Mesenchymal stem cell (in vitro differentiated cells and primary cell): Measurements from ENCODE around the gene NAT14.

ENCODE experiments used
- DNase-seq: peaks from one replicate; pipeline ENCODE4 v3.0.0-alpha.2; 2013
- H2AFZ ChIP-seq: one replicate; pipeline ENCODE4 v1.6.1; 2013; ENCODE audit warnings: low read depth, mild to moderate bottlenecking, control low read depth, inconsistent platforms, low read length, moderate library complexity
- H2AK5ac ChIP-seq: 2 replicates; pipeline ENCODE4 v1.6.1; 2013; ENCODE audit warnings: low read length, moderate library complexity, mild to moderate bottlenecking, inconsistent platforms; ENCODE audit not compliant: severe bottlenecking
- H2BK120ac ChIP-seq: one replicate; pipeline ENCODE4 v1.6.1; 2013; ENCODE audit warnings: low read depth, mild to moderate bottlenecking, inconsistent platforms, low read length, moderate library complexity
- H2BK12ac ChIP-seq, 2 experiments: one replicate each; pipeline ENCODE4 v1.6.1; 2013; ENCODE audit warnings: inconsistent platforms in 2 of 2, low read length in 2 of 2, mild to moderate bottlenecking in 2 of 2, moderate library complexity in 2 of 2, control low read depth in 1 of 2
- H2BK15ac ChIP-seq: one replicate; pipeline ENCODE4 v1.6.1; 2013; ENCODE audit warnings: mild to moderate bottlenecking, low read depth, inconsistent platforms; ENCODE audit not compliant: poor library complexity, severe bottlenecking
- H2BK5ac ChIP-seq: 2 replicates; pipeline ENCODE4 v1.6.1; 2013; ENCODE audit warnings: low read depth, mild to moderate bottlenecking, low read length, control low read depth, inconsistent platforms; ENCODE audit not compliant: poor library complexity, severe bottlenecking
- H3K14ac ChIP-seq, 2 experiments: one replicate each; pipeline ENCODE4 v1.6.1; 2013; ENCODE audit warnings: inconsistent platforms in 2 of 2, low read length in 2 of 2, control low read depth in 1 of 2, mild to moderate bottlenecking in 1 of 2, moderate library complexity in 1 of 2
- H3K18ac ChIP-seq, 2 experiments: one replicate each; pipeline ENCODE4 v1.6.1; 2013; ENCODE audit warnings: inconsistent platforms in 2 of 2, low read length in 2 of 2, control low read depth in 1 of 2, low read depth in 1 of 2, mild to moderate bottlenecking in 1 of 2
- H3K23ac ChIP-seq, 2 experiments: one replicate each; pipeline ENCODE4 v1.6.1; 2013; ENCODE audit warnings: inconsistent platforms in 2 of 2, low read length in 2 of 2, mild to moderate bottlenecking in 2 of 2, moderate library complexity in 2 of 2, control low read depth in 1 of 2
- H3K27ac ChIP-seq: 2 replicates; pipeline ENCODE4 v1.5.1; 2013; ENCODE audit warnings: mild to moderate bottlenecking, moderate library complexity, low read length, control low read depth, inconsistent platforms; ENCODE audit not compliant: poor library complexity, severe bottlenecking
- H3K27me3 ChIP-seq, 2 experiments: 2 replicates each; pipeline versions ENCODE4 v1.6.1 to v1.7.0; 2013; ENCODE audit warnings: low read length in 2 of 2, mild to moderate bottlenecking in 2 of 2, moderate library complexity in 2 of 2, control low read depth in 1 of 2, inconsistent platforms in 1 of 2; ENCODE audit not compliant: control insufficient read depth in 1 of 2, insufficient read depth in 1 of 2
- H3K36me3 ChIP-seq, 2 experiments: 2 replicates each; pipeline versions ENCODE4 v1.6.1 to v1.7.0; 2013; ENCODE audit warnings: low read length in 2 of 2, control low read depth in 1 of 2, inconsistent platforms in 1 of 2, low read depth in 1 of 2, mild to moderate bottlenecking in 1 of 2; ENCODE audit not compliant: insufficient read depth in 2 of 2, control insufficient read depth in 1 of 2
- H3K4ac ChIP-seq, 2 experiments: one replicate each; pipeline ENCODE4 v1.6.1; 2013; ENCODE audit warnings: inconsistent platforms in 2 of 2, low read length in 2 of 2, mild to moderate bottlenecking in 2 of 2, moderate library complexity in 2 of 2, control low read depth in 1 of 2, low read depth in 1 of 2
- H3K4me1 ChIP-seq: 2 replicates; pipeline ENCODE4 v1.6.1; 2013; ENCODE audit warnings: low read depth, low read length, control low read depth; ENCODE audit not compliant: control insufficient read depth, insufficient read depth
- H3K4me2 ChIP-seq: 2 replicates; pipeline ENCODE4 v1.6.1; 2013; ENCODE audit warnings: low read length, mild to moderate bottlenecking, inconsistent platforms; ENCODE audit not compliant: poor library complexity, severe bottlenecking
- H3K4me3 ChIP-seq, 2 experiments: 2 replicates each; pipeline versions ENCODE4 v1.5.1 to v1.7.0; 2013; ENCODE audit warnings: low read length in 2 of 2, mild to moderate bottlenecking in 2 of 2, control low read depth in 1 of 2, low read depth in 1 of 2; ENCODE audit not compliant: insufficient read depth in 1 of 2
- H3K79me1 ChIP-seq: replicated peaks from 2 replicates; pipeline ENCODE4 v1.6.1; 2013; ENCODE audit warnings: mild to moderate bottlenecking, control low read depth, low read length, inconsistent platforms; ENCODE audit not compliant: poor library complexity, severe bottlenecking
- H3K9ac ChIP-seq: 2 replicates; pipeline ENCODE4 v1.7.0; 2013; ENCODE audit warnings: mild to moderate bottlenecking, low read length, moderate library complexity
- H3K9me3 ChIP-seq: 2 replicates; pipeline ENCODE4 v1.7.0; 2013; ENCODE audit warnings: mild to moderate bottlenecking, low read length; ENCODE audit not compliant: control insufficient read depth
- H4K8ac ChIP-seq: one replicate; pipeline ENCODE4 v1.6.1; 2013; ENCODE audit warnings: inconsistent platforms, mild to moderate bottlenecking, low read length, moderate library complexity
- H4K91ac ChIP-seq: one replicate; pipeline ENCODE4 v1.6.1; 2013; ENCODE audit warnings: mild to moderate bottlenecking, low read length, inconsistent platforms
- WGBS: methylation state at CpG from one replicate; pipeline ENCODE4 v1.1.7; 2013; ENCODE audit warnings: mixed read lengths; 5-methylcytosine and 5-hydroxymethylcytosine counted together

Gene NAT14

DNA sequence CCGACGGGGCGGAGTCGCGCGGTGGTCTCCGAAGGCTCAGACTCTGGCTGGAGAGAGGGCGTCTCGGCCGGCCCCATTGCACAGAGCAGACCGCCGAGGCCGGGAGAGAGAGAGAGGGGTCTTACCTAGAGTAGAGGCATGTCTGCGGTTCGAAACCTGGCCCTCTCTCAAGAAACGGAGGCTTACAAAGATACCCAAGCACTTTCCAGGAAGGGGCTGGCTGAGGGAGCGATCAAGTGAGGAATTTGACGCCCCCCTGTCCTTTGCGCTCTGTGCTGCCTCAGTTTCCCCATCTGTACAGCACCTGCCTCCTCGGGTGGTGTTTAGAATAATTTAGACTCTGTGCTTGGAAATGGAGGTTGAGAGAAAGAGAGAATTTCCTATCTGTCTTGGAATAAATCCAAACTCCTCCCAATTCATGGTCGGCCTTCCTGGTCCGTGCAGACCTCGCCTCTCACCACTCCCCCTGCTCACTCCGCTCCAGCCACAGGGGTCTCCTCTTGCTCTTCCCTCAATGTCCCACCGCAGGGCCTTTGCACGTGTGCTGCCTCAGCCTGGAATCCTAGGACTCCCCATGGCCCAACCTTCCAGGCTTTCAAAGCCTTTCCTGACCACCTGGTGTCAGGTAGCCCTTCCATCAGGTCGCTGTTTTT is 22.9 kb upstream of the NAT14 start:
- peak overlapping the region; percentile 94 for H3K9ac ChIP-seq
- no peak overlapping the region for H2BK5ac ChIP-seq
- peak overlapping the region in 1 of 2 experiments; percentile 50 for H3K14ac ChIP-seq
- peak overlapping the region; percentile 6 for H3K27ac ChIP-seq
- peaks cover 17% of the 10 kb centered on the region for H3K4me1 ChIP-seq
- DNase-seq: peak; percentile 50
- peak overlapping the region; percentile 72 for H3K4me2 ChIP-seq
- H3K18ac ChIP-seq: peak overlapping the region in 1 of 2 experiments; percentile 82
- no peak overlapping the region for H2BK120ac ChIP-seq
- peak overlapping the region in 1 of 2 experiments; percentile 46 for H3K23ac ChIP-seq
- peak overlapping the region in 1 of 2 experiments; percentile 11 for H2BK12ac ChIP-seq
- H4K91ac ChIP-seq: peak overlapping the region; percentile 84
- H3K9me3 ChIP-seq: no peaks in the 10 kb centered on the region
- peak overlapping the region; percentile 47 for H4K8ac ChIP-seq
- no peaks in the 10 kb centered on the region for H3K36me3 ChIP-seq
- no peaks in the 10 kb centered on the region for H3K27me3 ChIP-seq
- H3K4ac ChIP-seq: peak overlapping the region; percentile 75 to 77
- H2BK15ac ChIP-seq: peak overlapping the region; percentile 33
- peaks cover 8% of the 10 kb centered on the region for H3K79me1 ChIP-seq
- peak overlapping the region; percentile 57 for H2AK5ac ChIP-seq
- H2AFZ ChIP-seq: peak overlapping the region; percentile 87
- peak overlapping the region; percentile 52 to 99 for H3K4me3 ChIP-seq
- 32% methylated on average over 26 of the region's 27 CpGs for WGBS

DNA sequence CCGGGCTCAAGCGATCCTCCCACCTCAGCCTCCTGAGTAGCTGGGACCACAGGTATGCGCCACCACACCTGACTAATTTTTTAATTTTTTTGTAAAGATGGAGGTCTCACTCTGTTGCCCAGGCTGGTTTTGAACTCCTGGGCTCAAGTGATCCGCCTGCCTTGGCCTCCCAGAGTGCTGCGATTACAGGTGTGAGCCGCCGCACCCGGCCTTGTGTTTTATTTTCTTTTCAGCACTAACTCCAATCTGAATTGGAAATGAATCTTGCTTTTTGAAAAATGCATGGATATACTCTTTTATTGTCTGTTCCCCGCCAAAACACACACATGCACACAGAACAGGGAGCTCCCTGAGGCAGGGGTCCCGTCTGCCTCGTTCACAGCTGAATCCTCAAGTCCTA is 22.3 kb upstream of the NAT14 start:
- Histone ChIP-seq H2BK12ac (no peak overlapping the region), H3K79me1 (peaks cover 8% of the 10 kb centered on the region), H3K27me3 (no peaks in the 10 kb centered on the region), H2AFZ (no peak overlapping the region), H2AK5ac (peak overlapping the region; percentile 10), H2BK15ac (peak overlapping the region; percentile 54), H3K14ac (no peak overlapping the region), H3K18ac (no peak overlapping the region), H2BK5ac (no peak overlapping the region), H3K4ac (no peak overlapping the region), H3K9ac (no peak overlapping the region), H4K8ac (no peak overlapping the region), H3K4me1 (peaks cover 20% of the 10 kb centered on the region), H4K91ac (no peak overlapping the region), H3K4me3 (peak overlapping the region in 1 of 2 experiments; percentile 99), H3K4me2 (no peak overlapping the region), H2BK120ac (no peak overlapping the region), H3K36me3 (no peaks in the 10 kb centered on the region), H3K23ac (no peak overlapping the region), H3K27ac (no peak overlapping the region), H3K9me3 (no peaks in the 10 kb centered on the region)
- no peak for DNase-seq
- 87% methylated on average over 8 of the region's 11 CpGs for WGBS

DNA sequence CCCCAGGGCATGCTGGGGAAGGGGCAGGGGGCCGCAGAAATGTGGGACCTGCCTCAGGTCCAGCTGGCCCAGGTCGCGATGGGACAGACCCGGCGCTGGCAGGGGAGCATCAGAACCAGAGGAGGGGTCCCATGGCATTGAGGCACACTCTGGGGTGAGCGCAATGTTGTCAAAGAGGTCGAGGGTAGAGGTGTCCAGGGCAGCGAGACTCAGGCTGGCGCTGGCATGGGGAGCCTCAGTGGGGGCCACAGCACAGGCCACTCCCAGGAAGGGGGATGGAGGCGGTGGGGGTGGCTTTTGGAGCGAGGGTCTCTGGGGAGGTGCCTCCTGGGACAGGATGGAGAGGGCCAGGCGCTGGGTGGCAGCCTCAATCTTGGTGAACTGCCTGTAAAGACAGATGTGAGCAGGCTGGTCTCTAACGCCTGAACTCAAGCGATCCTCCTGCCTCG is 21.4 kb upstream of the NAT14 start:
- Histone ChIP-seq H3K9ac (no peak overlapping the region), H3K36me3 (no peaks in the 10 kb centered on the region), H3K4me3 (no peak overlapping the region), H2BK120ac (no peak overlapping the region), H3K23ac (no peak overlapping the region), H3K9me3 (no peaks in the 10 kb centered on the region), H2BK12ac (no peak overlapping the region), H2BK5ac (no peak overlapping the region), H3K27ac (no peak overlapping the region), H3K18ac (no peak overlapping the region), H3K14ac (no peak overlapping the region), H3K4me1 (peaks cover 22% of the 10 kb centered on the region), H3K27me3 (no peaks in the 10 kb centered on the region), H3K4ac (no peak overlapping the region), H2BK15ac (peak overlapping the region; percentile 90), H3K79me1 (peaks cover 8% of the 10 kb centered on the region), H4K91ac (no peak overlapping the region), H3K4me2 (no peak overlapping the region), H2AFZ (no peak overlapping the region), H2AK5ac (no peak overlapping the region), H4K8ac (no peak overlapping the region)
- 59% methylated on average over 15 of the region's 15 CpGs for WGBS
- DNase-seq: no peak

DNA sequence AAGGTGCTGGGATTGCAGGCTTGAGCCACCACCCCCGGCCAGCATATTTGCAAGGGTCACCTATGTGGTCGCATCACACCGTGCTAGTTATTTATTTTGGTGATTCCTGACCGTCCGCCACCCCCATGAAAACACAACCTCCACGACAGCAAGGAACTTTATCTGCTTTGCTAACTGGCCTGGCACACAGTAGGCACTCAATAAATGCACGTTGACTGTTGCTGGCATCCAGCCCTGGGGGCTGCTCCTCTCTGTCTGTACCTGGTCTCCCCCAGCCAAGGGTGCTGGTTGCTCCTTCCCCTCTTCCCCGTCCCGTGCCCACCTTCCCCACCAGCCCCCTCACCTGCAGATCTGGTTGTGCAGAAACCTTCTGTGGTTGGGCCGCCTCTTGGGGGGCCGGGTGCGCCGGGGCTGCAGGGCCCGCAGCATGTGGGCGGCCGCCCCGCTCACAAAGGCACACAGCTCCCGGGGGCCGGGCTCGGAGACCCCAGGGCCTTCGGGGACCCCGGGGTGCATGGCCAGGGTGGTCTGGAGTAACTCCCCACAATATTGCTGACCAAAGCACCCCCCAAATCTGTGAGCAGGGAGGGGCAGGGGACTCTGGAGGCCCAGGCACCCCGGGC is 20.8 kb upstream of the NAT14 start:
- Histone ChIP-seq H3K79me1 (peaks cover 7% of the 10 kb centered on the region), H2BK12ac (no peak overlapping the region), H3K36me3 (no peaks in the 10 kb centered on the region), H3K23ac (no peak overlapping the region), H3K27ac (no peak overlapping the region), H3K4me1 (peaks cover 22% of the 10 kb centered on the region), H3K4me2 (no peak overlapping the region), H3K4ac (no peak overlapping the region), H2BK15ac (no peak overlapping the region), H2BK120ac (no peak overlapping the region), H4K91ac (no peak overlapping the region), H4K8ac (no peak overlapping the region), H2AK5ac (no peak overlapping the region), H3K9ac (no peak overlapping the region), H3K27me3 (no peaks in the 10 kb centered on the region), H3K4me3 (no peak overlapping the region), H3K18ac (no peak overlapping the region), H2AFZ (no peak overlapping the region), H3K9me3 (no peaks in the 10 kb centered on the region), H3K14ac (no peak overlapping the region), H2BK5ac (no peak overlapping the region)
- no peak for DNase-seq
- 51% methylated on average over 17 of the region's 23 CpGs for WGBS
